Heart left ventricle (tissue), 16 donors: ENCODE data around the gene USP48. TPM values are rescaled to one million over a fixed set of nuclear protein-coding genes. Genes with fewer than 3 reads are reported as not detected.

Source experiments
- ATAC-seq, 4 donors: fragments of 200-7000 bp; cut with Tn5 transposase; one replicate each; pipeline ENCODE4 v1.9.1; 2020 to 2022; ENCODE audit warnings: moderate library complexity in 4 of 4, mild to moderate bottlenecking in 3 of 4, moderate number of reproducible peaks in 1 of 4
- DNase-seq, 5 donors: peaks; one replicate each; pipeline ENCODE4 v3.0.0-alpha.2; 2020
- H3K27ac ChIP-seq, 12 donors: fragments of 200-600 bp; sonication (generic) in 4 of 12; one replicate each; pipeline versions ENCODE4 v1.5.0 to v1.8.0; 2016 to 2022; ENCODE audit warnings: mild to moderate bottlenecking in 2 of 12
- H3K27me3 ChIP-seq, 9 donors: fragments of 200-600 bp; sonication (generic) in 2 of 9; one replicate each; pipeline versions ENCODE4 v1.5.1 to v1.8.0; 2016 to 2022; ENCODE audit warnings: mild to moderate bottlenecking in 3 of 9
- H3K36me3 ChIP-seq, 9 donors: fragments of 200-600 bp; sonication (generic) in 2 of 9; one replicate each; pipeline versions ENCODE4 v1.5.0 to v1.8.0; 2018 to 2022; ENCODE audit warnings: mild to moderate bottlenecking in 2 of 9
- H3K4me1 ChIP-seq, 12 donors: fragments of 200-600 bp; sonication (generic) in 4 of 12; one replicate each; pipeline versions ENCODE4 v1.5.0 to v1.8.0; 2016 to 2022; ENCODE audit warnings: mild to moderate bottlenecking in 3 of 12
- H3K4me3 ChIP-seq, 12 donors: fragments of 200-600 bp; sonication (generic) in 4 of 12; one replicate each; pipeline versions ENCODE4 v1.5.0 to v1.8.0; 2017 to 2022; ENCODE audit warnings: mild to moderate bottlenecking in 9 of 12, moderate library complexity in 4 of 12
- H3K9me3 ChIP-seq, 12 donors: fragments of 200-600 bp; sonication (generic) in 4 of 12; one replicate each; pipeline versions ENCODE4 v1.5.0 to v1.8.0; 2016 to 2022; ENCODE audit warnings: mild to moderate bottlenecking in 1 of 12
- POLR2A ChIP-seq, 2 donors: fragments of 450-650 bp; IDR thresholded peaks; one replicate each; pipeline ENCODE4 v1.6.1; 2017; ENCODE audit warnings: antibody characterized with exemption in 2 of 2, mild to moderate bottlenecking in 2 of 2, moderate library complexity in 2 of 2
- WGBS, 4 donors: extraction: QIAGEN DNeasy Blood & Tissue Kit in 2 of 4; methylation state at CpG; one replicate each; pipeline versions ENCODE4 v1.1.5 to v1.1.7; 2013 to 2018; 5-methylcytosine and 5-hydroxymethylcytosine counted together
- intact Hi-C, 10 donors: fragments of 100-400 bp; cut with DNase I; formaldehyde crosslinking; loops; one replicate each; pipeline versions ENCODE4 v1.11.1 to v1.14.2; 2022
- polyA plus RNA-seq, 2 donors: library from polyadenylated mRNA; stranded (reverse); fragments of 200-250 nt; gene quantifications; one replicate each; pipeline ENCODE4 v1.2.3, GENCODE V29; 2013
- total RNA-seq, 9 donors: library from RNA; depleted of rRNA in 2 of 9; stranded (reverse); fragments of >200 nt in 2 of 9; fragmentation: NEBNext Ultra II Directional in 3 of 9; extraction: Animal tissue kit (Norgen Biotek cat#: 25700) in 3 of 9; gene quantifications; one replicate each; pipeline versions ENCODE4 v1.1.0 to v1.2.4, GENCODE V29; 2016 to 2023
- TF ChIP-seq, protein P1 (sequence below), 12 donors: fragments of 200-600 bp; sonication (generic) in 4 of 12; IDR thresholded peaks; one replicate each; pipeline versions ENCODE4 v1.5.0 to v1.8.0; 2018 to 2022; ENCODE audit warnings: antibody characterized with exemption in 12 of 12, mild to moderate bottlenecking in 5 of 12
- donor health status: ischemic (EF 13 %, LVEDD 7.1; RV severe dilation, severe dysfunction).
- donor health status: healthy with polysubstance abuse.
- donor health status: DM: no; HTN: yes; CAD: no.
- donor health status: DM: no; HTN: no; CAD: no.
- donor health status: ischemic (EF 25% LVEDD 6.9; RV normal size, moderate dysfunction).
- donor health status: ischemic (EF 25% LVEDD 5.7; RV mildly dilated, moderate dysfunction).
- donor health status: healthy.
- donor health status: DM: yes; HTN: yes; CAD: no.
- donor health status: ischemic (EF 35%, LVEDD 5.7; RV mildly dilated, moderate dysfunction).
- donor health status: nonischemic (EF 11% LVEDD 7.7; RV severe dilation, severe dysfunction).
- donor health status: DM: yes; HTN: yes; CAD: no.
- donor health status: PGD.
- donor health status: ischemic (EF 29% LVEDD 5.4; RV normal size, mild dysfunction).
- donor health status: nonischemic (EF 23%, LVEDD 6.1; RV moderate dilation, normal function).

USP48 gene
- total and polyA plus RNA-seq, 11 donors: 17.3 to 45.5 (median 38.8) TPM

DNA sequence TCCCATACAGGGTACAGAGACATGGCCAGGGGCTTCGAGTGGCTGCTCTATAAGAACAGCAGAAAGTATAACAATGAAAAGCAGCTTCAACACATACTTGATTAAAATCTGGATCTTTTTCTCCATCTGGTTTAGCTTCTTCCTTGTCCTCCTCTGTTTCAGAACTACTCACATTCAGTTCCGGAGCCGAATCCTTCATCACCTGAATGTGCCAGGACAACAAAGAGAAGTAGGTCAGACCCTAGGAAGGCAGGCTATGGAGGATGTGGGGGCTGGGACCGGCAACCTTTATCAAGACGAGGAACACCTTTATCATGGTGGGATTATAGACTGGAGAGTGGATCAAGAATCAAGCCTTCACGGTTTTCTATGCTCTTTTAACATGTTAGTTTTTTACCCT, 81.5 kb downstream of the USP48 start:
- H3K27ac ChIP-seq: no peak overlapping the region
- H3K9me3 ChIP-seq: no peaks in the 10 kb centered on the region
- H3K27me3 ChIP-seq: no peaks in the 10 kb centered on the region
- ATAC-seq: no peak
- TF ChIP-seq, protein P1, sequence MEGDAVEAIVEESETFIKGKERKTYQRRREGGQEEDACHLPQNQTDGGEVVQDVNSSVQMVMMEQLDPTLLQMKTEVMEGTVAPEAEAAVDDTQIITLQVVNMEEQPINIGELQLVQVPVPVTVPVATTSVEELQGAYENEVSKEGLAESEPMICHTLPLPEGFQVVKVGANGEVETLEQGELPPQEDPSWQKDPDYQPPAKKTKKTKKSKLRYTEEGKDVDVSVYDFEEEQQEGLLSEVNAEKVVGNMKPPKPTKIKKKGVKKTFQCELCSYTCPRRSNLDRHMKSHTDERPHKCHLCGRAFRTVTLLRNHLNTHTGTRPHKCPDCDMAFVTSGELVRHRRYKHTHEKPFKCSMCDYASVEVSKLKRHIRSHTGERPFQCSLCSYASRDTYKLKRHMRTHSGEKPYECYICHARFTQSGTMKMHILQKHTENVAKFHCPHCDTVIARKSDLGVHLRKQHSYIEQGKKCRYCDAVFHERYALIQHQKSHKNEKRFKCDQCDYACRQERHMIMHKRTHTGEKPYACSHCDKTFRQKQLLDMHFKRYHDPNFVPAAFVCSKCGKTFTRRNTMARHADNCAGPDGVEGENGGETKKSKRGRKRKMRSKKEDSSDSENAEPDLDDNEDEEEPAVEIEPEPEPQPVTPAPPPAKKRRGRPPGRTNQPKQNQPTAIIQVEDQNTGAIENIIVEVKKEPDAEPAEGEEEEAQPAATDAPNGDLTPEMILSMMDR (IDR thresholded peaks at IDR 0.05): no peak
- no peak for TF ChIP-seq POLR2A (IDR thresholded peaks at IDR 0.05)
- no peak for DNase-seq
- intact Hi-C loops: loop anchor here in 2 of 10 donors (5.0 to 10.0 kb wide), 2 partner anchors 46 to 713 kb away; no protein-coding TSS in a partner anchor
- H3K4me1 ChIP-seq: peaks cover 0 to 5% (median 1%) of the 10 kb centered on the region in 12 donors
- no peak overlapping the region for H3K4me3 ChIP-seq
- 88 to 93% (median 90%) methylated on average over 6 of the region's 6 CpGs for WGBS, 4 donors
- peaks cover 0 to 95% (median 83%) of the 10 kb centered on the region in 9 donors for H3K36me3 ChIP-seq

DNA sequence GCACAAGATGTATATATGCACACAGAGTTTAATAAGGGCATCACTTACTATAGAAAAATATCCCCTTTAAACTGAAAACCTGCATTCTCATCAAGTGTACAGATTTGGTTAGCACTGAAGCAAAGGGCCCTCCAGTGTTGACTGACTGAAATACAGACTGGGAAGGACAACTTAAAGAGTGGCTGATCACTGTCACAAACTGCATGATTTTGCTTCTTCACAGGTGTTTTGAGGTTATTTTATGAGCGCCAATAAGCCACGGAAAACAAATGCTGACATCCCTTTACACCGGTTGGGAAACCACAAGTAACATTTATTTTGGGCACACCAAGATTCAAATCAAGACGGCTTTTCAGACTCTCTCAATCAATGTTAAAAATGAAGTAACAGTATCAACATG, 82.9 kb downstream of the USP48 start:
- Histone ChIP-seq H3K4me3 (no peak overlapping the region), H3K27me3 (no peaks in the 10 kb centered on the region), H3K27ac (no peak overlapping the region), H3K4me1 (no peaks in the 10 kb centered on the region), H3K9me3 (no peaks in the 10 kb centered on the region), H3K36me3 (peaks cover 0 to 95% (median 83%) of the 10 kb centered on the region in 9 donors)
- DNase-seq: no peak
- intact Hi-C loops: loop anchor here in 2 of 10 donors (5.0 to 10.0 kb wide), 2 partner anchors 47 to 715 kb away; no protein-coding TSS in a partner anchor
- no peak for TF ChIP-seq POLR2A (IDR thresholded peaks at IDR 0.05)
- TF ChIP-seq, protein P1 (IDR thresholded peaks at IDR 0.05): no peak
- WGBS, 4 donors: 87 to 96% (median 91%) methylated on average over 4 of the region's 4 CpGs
- ATAC-seq: no peak

DNA sequence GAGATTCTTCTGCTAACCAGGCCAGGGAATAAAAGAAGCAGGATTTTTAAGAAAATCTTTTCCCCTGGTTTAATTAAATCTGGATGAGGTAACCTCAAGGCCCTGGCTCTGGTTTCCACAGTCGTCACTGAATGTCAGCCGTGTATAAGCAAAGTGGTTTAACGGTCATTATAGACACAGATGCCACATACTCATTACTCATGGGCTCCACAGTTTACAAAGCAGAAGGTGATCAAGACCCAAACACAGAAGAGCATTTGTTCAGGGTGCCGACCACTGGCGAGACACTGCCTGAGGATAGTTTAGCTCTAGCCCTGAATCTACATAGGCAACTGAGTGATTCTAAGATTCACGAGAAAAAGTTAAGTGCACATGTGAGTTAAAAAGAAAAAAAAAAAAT, 86.0 kb downstream of the USP48 start:
- H3K27me3 ChIP-seq: no peaks in the 10 kb centered on the region
- no peaks in the 10 kb centered on the region for H3K4me1 ChIP-seq
- no peak overlapping the region for H3K4me3 ChIP-seq
- no peaks in the 10 kb centered on the region for H3K9me3 ChIP-seq
- no peak overlapping the region for H3K27ac ChIP-seq
- DNase-seq (no peak), ATAC-seq (no peak)
- TF ChIP-seq, protein P1 (IDR thresholded peaks at IDR 0.05): no peak
- TF ChIP-seq POLR2A (IDR thresholded peaks at IDR 0.05): no peak
- intact Hi-C loops: no loop called here
- WGBS, 4 donors: 93 to 95% (median 95%) methylated on average over 6 of the region's 6 CpGs
- peaks cover 0 to 95% (median 83%) of the 10 kb centered on the region in 9 donors for H3K36me3 ChIP-seq

DNA sequence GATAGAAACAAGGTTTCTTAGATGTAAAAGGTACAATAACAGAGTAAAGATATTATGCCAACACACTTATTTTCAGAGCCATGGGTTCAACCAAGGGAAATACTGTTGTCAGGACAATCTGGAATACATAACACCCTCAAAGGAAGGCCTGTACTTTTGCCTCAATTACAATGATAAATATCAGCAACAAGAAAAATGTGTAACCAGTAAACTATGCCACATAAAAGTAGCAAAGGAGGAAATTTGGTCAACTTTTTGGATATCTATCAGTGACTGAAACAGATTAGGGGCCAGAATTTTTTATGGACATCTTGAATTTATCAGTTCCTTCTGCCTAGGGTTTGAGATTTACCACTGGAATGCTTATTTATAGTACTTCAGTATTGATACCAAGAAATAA, 89.2 kb downstream of the USP48 start:
- Histone ChIP-seq H3K4me3 (no peak overlapping the region), H3K27me3 (no peaks in the 10 kb centered on the region), H3K4me1 (no peaks in the 10 kb centered on the region), H3K9me3 (no peaks in the 10 kb centered on the region), H3K27ac (no peak overlapping the region), H3K36me3 (peaks cover 0 to 97% (median 83%) of the 10 kb centered on the region in 9 donors)
- TF ChIP-seq POLR2A (IDR thresholded peaks at IDR 0.05): no peak
- TF ChIP-seq, protein P1 (IDR thresholded peaks at IDR 0.05): no peak
- intact Hi-C loops: no loop called here
- no peak for ATAC-seq
- DNase-seq: no peak
